ENCODE measurements around the gene CPA2. TPM values are rescaled to one million over a fixed set of nuclear protein-coding genes. Genes with fewer than 3 reads are reported as not detected.
"Not testable (repeated sequence)": the region's sequence is repeated elsewhere in the genome, so short reads cannot be mapped to it uniquely, and the experiment has no call there.

CPA2 gene
- total RNA-seq, 2 donors from 2014 or later, result not detected

GRCh38 chr7:130240240-130240639, 26.4 kb upstream of the CPA2 start:
- 91% methylated on average over 1 of the region's 1 CpG for WGBS
- no peaks in the 10 kb centered on the region for H3K4me1 ChIP-seq (replicated peaks)
- intact Hi-C loops (cut with DNase I), result no loop called here
- H3K27me3 ChIP-seq (replicated peaks; ENCODE audit: insufficient read depth), result no peaks in the 10 kb centered on the region
- H3K4me3 ChIP-seq, result no peak overlapping the region
- H3K36me3 ChIP-seq, result no peaks in the 10 kb centered on the region
- DNase-seq (ENCODE audit: low spot score), result no peak
- TF ChIP-seq POLR2A (IDR thresholded peaks at IDR 0.05) (no peak), POLR2AphosphoS5 (IDR thresholded peaks at IDR 0.05) (no peak), CTCF (IDR thresholded peaks at IDR 0.05) (no peak)
- no peaks in the 10 kb centered on the region for H3K9me3 ChIP-seq
- no peak overlapping the region for H3K27ac ChIP-seq

- no peaks in the 10 kb centered on the region for H3K4me1 ChIP-seq (replicated peaks)
- H3K36me3 ChIP-seq, result no peaks in the 10 kb centered on the region
- H3K4me3 ChIP-seq, result no peak overlapping the region
- H3K27ac ChIP-seq, result no peak overlapping the region
- WGBS, result 40% methylated on average over 5 of the region's 5 CpGs
- H3K9me3 ChIP-seq, result no peaks in the 10 kb centered on the region
- peak; percentile 42 to 82 (median 72) for TF ChIP-seq CTCF (IDR thresholded peaks at IDR 0.05)
- TF ChIP-seq POLR2A (IDR thresholded peaks at IDR 0.05), result no peak
- no peak for TF ChIP-seq POLR2AphosphoS5 (IDR thresholded peaks at IDR 0.05)
- DNase-seq (ENCODE audit: low spot score), result peak; percentile 43
- no peaks in the 10 kb centered on the region for H3K27me3 ChIP-seq (replicated peaks; ENCODE audit: insufficient read depth)
- intact Hi-C loops (cut with DNase I), result no loop called here
Measured at GRCh38 chr7:130242198-130243014, 24.3 kb upstream of the CPA2 start.

GRCh38 chr7:130243486-130243885, 23.2 kb upstream of the CPA2 start:
- H3K27me3 ChIP-seq (replicated peaks; ENCODE audit: insufficient read depth); intact Hi-C loops (cut with DNase I); H3K9me3 ChIP-seq; H3K27ac ChIP-seq; H3K4me1 ChIP-seq (replicated peaks); H3K4me3 ChIP-seq; DNase-seq (ENCODE audit: low spot score); H3K36me3 ChIP-seq: not testable (repeated sequence)
- WGBS, result 5% methylated on average over 1 of the region's 1 CpG

- H3K27ac ChIP-seq; DNase-seq (ENCODE audit: low spot score); H3K9me3 ChIP-seq; H3K27me3 ChIP-seq (replicated peaks; ENCODE audit: insufficient read depth); H3K36me3 ChIP-seq; H3K4me1 ChIP-seq (replicated peaks); intact Hi-C loops (cut with DNase I); H3K4me3 ChIP-seq: not testable (repeated sequence)
- WGBS, result 100% methylated on average over 1 of the region's 1 CpG
Measured at GRCh38 chr7:130246491-130246890, 20.2 kb upstream of the CPA2 start.

GRCh38 chr7:130248842-130249241, 17.8 kb upstream of the CPA2 start:
- H3K27ac ChIP-seq; H3K36me3 ChIP-seq; DNase-seq (ENCODE audit: low spot score); H3K4me3 ChIP-seq; H3K27me3 ChIP-seq (replicated peaks; ENCODE audit: insufficient read depth); intact Hi-C loops (cut with DNase I); H3K9me3 ChIP-seq; H3K4me1 ChIP-seq (replicated peaks): not testable (repeated sequence)
- WGBS, result 99% methylated on average over 5 of the region's 5 CpGs

GRCh38 chr7:130249626-130250025, 17.0 kb upstream of the CPA2 start:
- DNase-seq (ENCODE audit: low spot score); H3K36me3 ChIP-seq; H3K27ac ChIP-seq; H3K4me1 ChIP-seq (replicated peaks); H3K4me3 ChIP-seq; H3K27me3 ChIP-seq (replicated peaks; ENCODE audit: insufficient read depth); intact Hi-C loops (cut with DNase I); H3K9me3 ChIP-seq: not testable (repeated sequence)
- WGBS, result 93% methylated on average over 3 of the region's 3 CpGs

- no peak for DNase-seq (ENCODE audit: low spot score)
- Histone ChIP-seq H3K9me3 (no peaks in the 10 kb centered on the region), H3K27ac (no peak overlapping the region), H3K36me3 (no peaks in the 10 kb centered on the region), H3K4me3 (no peak overlapping the region), H3K27me3 (replicated peaks; ENCODE audit: insufficient read depth) (no peaks in the 10 kb centered on the region), H3K4me1 (replicated peaks) (no peaks in the 10 kb centered on the region)
- TF ChIP-seq POLR2AphosphoS5 (IDR thresholded peaks at IDR 0.05), result no peak
- no peak for TF ChIP-seq CTCF (IDR thresholded peaks at IDR 0.05)
- TF ChIP-seq POLR2A (IDR thresholded peaks at IDR 0.05), result no peak
- intact Hi-C loops (cut with DNase I), result no loop called here
- 78% methylated on average over 6 of the region's 6 CpGs for WGBS
Measured at GRCh38 chr7:130254555-130254954, 12.1 kb upstream of the CPA2 start.
